ENCODE data around the gene COPG2. TPM values are rescaled to one million over a fixed set of nuclear protein-coding genes. Genes with fewer than 3 reads are reported as not detected.
A peak's percentile ranks its signal among the peaks of the same experiment; 100 is the strongest.

Gene COPG2
- total RNA-seq, 1 experiment from 2014 or later, result 77.7 TPM

- H3K27ac Mint-ChIP-seq, result no peak overlapping the region
- Histone ChIP-seq H3K18ac (ENCODE audit: insufficient read length, low read depth, low read length) (no peak overlapping the region), H2BK12ac (ENCODE audit: insufficient read length, low read depth, low read length) (no peak overlapping the region), H3K23ac (ENCODE audit: insufficient read length, low read depth, low read length) (no peak overlapping the region), H4K20me1 (ENCODE audit: control insufficient read depth, insufficient read depth, insufficient read length) (no peaks in the 10 kb centered on the region), H2BK120ac (ENCODE audit: low read depth, low read length, poor library complexity, severe bottlenecking) (no peak overlapping the region), H3K56ac (ENCODE audit: insufficient read length, low read depth, low read length) (no peak overlapping the region), H2AK5ac (ENCODE audit: insufficient read length, low read length) (no peak overlapping the region), H4K91ac (ENCODE audit: insufficient read length, low read depth, low read length) (no peak overlapping the region), H3K4me2 (ENCODE audit: insufficient read depth, insufficient read length, low read length) (no peak overlapping the region), H3K27ac (ENCODE audit: insufficient read length, low read depth, low read length) (no peak overlapping the region), H3K9ac (ENCODE audit: extremely low read depth, insufficient read length, low read length) (no peak overlapping the region), H3K14ac (ENCODE audit: insufficient read depth, low read length) (no peak overlapping the region), H3K4ac (ENCODE audit: low read depth, low read length) (no peak overlapping the region), H3K79me2 (ENCODE audit: insufficient read depth, low read length) (no peaks in the 10 kb centered on the region), H2BK5ac (ENCODE audit: insufficient read length, low read length) (no peak overlapping the region), H4K8ac (replicated peaks; ENCODE audit: insufficient read length, low read depth, low read length) (no peak overlapping the region), H3K4me1 (ENCODE audit: insufficient read depth, low read length) (no peaks in the 10 kb centered on the region), H3K27me3 (ENCODE audit: insufficient read depth, low read length) (no peaks in the 10 kb centered on the region), H3K9me3 (ENCODE audit: control insufficient read depth, low read depth, low read length) (no peaks in the 10 kb centered on the region), H2BK20ac (ENCODE audit: low read depth, low read length, poor library complexity, severe bottlenecking) (no peak overlapping the region), H3K23me2 (ENCODE audit: insufficient read length, low read depth, low read length, poor library complexity, severe bottlenecking) (no peaks in the 10 kb centered on the region), H3K79me1 (ENCODE audit: insufficient read depth, low read depth, low read length, poor library complexity, severe bottlenecking) (no peaks in the 10 kb centered on the region), H3T11ph (ENCODE audit: low read length) (no peak overlapping the region), H4K5ac (ENCODE audit: insufficient read length, low read depth, low read length) (no peak overlapping the region), H2AFZ (ENCODE audit: low read length) (peak overlapping the region; percentile 14), H2BK15ac (ENCODE audit: low read depth, low read length) (no peak overlapping the region)
- H3K9me3 Mint-ChIP-seq, result peaks cover 2 to 5% of the 10 kb centered on the region in 2 experiments; a peak in 3 of 5 replicates
- no CpG with 5 or more reads among the region's 4 CpGs for WGBS (ENCODE audit: extremely low coverage, insufficient read length, low lambda C conversion rate)
- no peak overlapping the region for H3K4me3 Mint-ChIP-seq
- H3K36me3 Mint-ChIP-seq (ENCODE audit: insufficient read depth in 1 of 3, low read depth in 3 of 3), result peaks cover 0 to 2% (median 0%) of the 10 kb centered on the region in 3 experiments; a peak in 1 of 7 replicates
- DNase-seq, result no peak
- no peak for TF ChIP-seq CTCF (conservative IDR thresholded peaks at IDR 0.05)
- H3K4me1 Mint-ChIP-seq, result peaks cover 14 to 17% of the 10 kb centered on the region in 2 experiments
- H3K27me3 Mint-ChIP-seq (ENCODE audit: low read depth), result 0 out of 2 replicates have a peak, but pooled peaks cover 1% of the 10 kb centered on the region
Observed at GRCh38 chr7:130473876-130474275, 194.7 kb downstream of the COPG2 start.
